SK-N-SH treated with all-trans-retinoic acid at 6 μM for 48 hours (cell line): ENCODE results near the gene LIFR.

Experiments used
- BACH2 ChIP-seq: fragments of 250-450 bp; sonication (Bioruptor Pico); IDR thresholded peaks from 2 replicates; pipeline ENCODE4 v1.9.0; 2021; ENCODE audit warnings: mild to moderate bottlenecking, borderline replicate concordance
- CREB5 ChIP-seq: fragments of 250-450 bp; sonication (Bioruptor Pico); IDR thresholded peaks from 2 replicates; pipeline ENCODE4 v1.5.1; 2020; ENCODE audit warnings: low read depth, mild to moderate bottlenecking, moderate library complexity
- CSRNP3 ChIP-seq: fragments of 250-450 bp; sonication (Bioruptor Pico); IDR thresholded peaks from 2 replicates; pipeline ENCODE4 v1.5.1; 2021; ENCODE audit warnings: mild to moderate bottlenecking, moderate library complexity
- OSR1 ChIP-seq: fragments of 250-450 bp; sonication (Bioruptor Pico); IDR thresholded peaks from 2 replicates; pipeline ENCODE4 v1.8.0; 2022; ENCODE audit warnings: moderate library complexity, mild to moderate bottlenecking, inconsistent platforms
- PATZ1 ChIP-seq: fragments of 250-450 bp; sonication (Bioruptor Pico); IDR thresholded peaks from 2 replicates; pipeline ENCODE4 v1.8.0; 2020; ENCODE audit warnings: mild to moderate bottlenecking, moderate library complexity, borderline replicate concordance
- POU6F1 ChIP-seq: fragments of 250-450 bp; sonication (Bioruptor Pico); IDR thresholded peaks from 2 replicates; pipeline ENCODE4 v1.8.0; 2021; ENCODE audit warnings: low read depth, mild to moderate bottlenecking, moderate library complexity, borderline replicate concordance
- SNAI2 ChIP-seq: fragments of 250-450 bp; sonication (Bioruptor Pico); IDR thresholded peaks from 2 replicates; pipeline ENCODE4 v1.5.0; 2020; ENCODE audit warnings: mild to moderate bottlenecking, moderate library complexity
- TCF4 ChIP-seq: fragments of 250-450 bp; sonication (Bioruptor Pico); IDR thresholded peaks from 2 replicates; pipeline ENCODE4 v1.8.0; 2021; ENCODE audit warnings: mild to moderate bottlenecking, moderate library complexity, borderline replicate concordance
- ZFP3 ChIP-seq: fragments of 250-450 bp; sonication (Bioruptor Pico); IDR thresholded peaks from 2 replicates; pipeline ENCODE4 v1.5.0; 2020; ENCODE audit warnings: mild to moderate bottlenecking, moderate library complexity
- ZFP30 ChIP-seq: fragments of 450-650 bp; formaldehyde crosslinking; IDR thresholded peaks from 2 replicates; pipeline ENCODE4 v1.5.0; 2022; ENCODE audit warnings: mild to moderate bottlenecking, moderate library complexity
- ZNF565 ChIP-seq: fragments of 450-650 bp; formaldehyde crosslinking; conservative IDR thresholded peaks from 2 replicates; pipeline ENCODE4 v1.5.0; 2020; ENCODE audit warnings: low read depth, mild to moderate bottlenecking, moderate library complexity

- TF ChIP-seq ZNF565 (CRISPR knock-in tag) (no peak), ZFP3 (CRISPR knock-in tag) (no peak), CREB5 (CRISPR knock-in tag) (no peak), PATZ1 (CRISPR knock-in tag) (no peak), OSR1 (CRISPR knock-in tag) (no peak), TCF4 (CRISPR knock-in tag) (no peak), POU6F1 (CRISPR knock-in tag) (no peak), ZFP30 (CRISPR knock-in tag) (no peak), BACH2 (CRISPR knock-in tag) (no peak), SNAI2 (no peak), CSRNP3 (no peak)
These were observed 9.7 kb downstream of the LIFR start for GRCh38 chr5:38546691-38547146.
